Hematopoietic multipotent progenitor cell treated with erythropoietin and hydrocortisone succinate and interleukin-3 and kit ligand, for 6 days (in vitro differentiated cells): ENCODE results near the gene ZNF8.
"Not testable (repeated sequence)": the region's sequence is repeated elsewhere in the genome, so short reads cannot be mapped to it uniquely, and the experiment has no call there.

Experiments
- DNase-seq: peaks from one replicate; pipeline ENCODE4 v3.0.0-alpha.2; 2015

Gene ZNF8

GRCh38 chr19:58300620-58301019 is 21.9 kb downstream of the ZNF8 start:
- no peak for DNase-seq

- DNase-seq = no peak
These were observed 25.5 kb downstream of the ZNF8 start for GRCh38 chr19:58304255-58304654.

GRCh38 chr19:58304748-58305064 is 26.0 kb downstream of the ZNF8 start:
- DNase-seq = no peak

- peak; percentile 99 for DNase-seq
These were observed 26.5 kb downstream of the ZNF8 start, which contains the start of gene ERVK3-1 for GRCh38 chr19:58305065-58305931. ERVK3-1 (plus strand) TSS chr19:58305377; CDS start chr19:58312169, 6,792 bp downstream.

GRCh38 chr19:58305932-58306323 is 27.2 kb downstream of the ZNF8 start:
- DNase-seq = no peak

- no peak for DNase-seq
These were observed 29.0 kb downstream of the ZNF8 start for GRCh38 chr19:58307736-58308135.

- not testable (repeated sequence) for DNase-seq
These were observed 31.9 kb downstream of the ZNF8 start for GRCh38 chr19:58310685-58311084.

GRCh38 chr19:58311345-58311865 is 32.6 kb downstream of the ZNF8 start:
- DNase-seq = no peak

GRCh38 chr19:58315580-58315979 is 36.8 kb downstream of the ZNF8 start:
- DNase-seq = no peak

- peak; percentile 87 for DNase-seq
These were observed 38.8 kb downstream of the ZNF8 start for GRCh38 chr19:58317476-58318072.

- no peak for DNase-seq
These were observed 39.5 kb downstream of the ZNF8 start for GRCh38 chr19:58318297-58318696.

- no peak for DNase-seq
These were observed 40.5 kb downstream of the ZNF8 start for GRCh38 chr19:58319241-58319640.

GRCh38 chr19:58325311-58326022 is 46.7 kb downstream of the ZNF8 start:
- DNase-seq = no peak

- no peak for DNase-seq
These were observed 47.8 kb downstream of the ZNF8 start for GRCh38 chr19:58326501-58326913.

GRCh38 chr19:58326914-58327726 is 48.4 kb downstream of the ZNF8 start, which contains the start of gene ZSCAN22:
ZSCAN22 (plus strand) TSS chr19:58326994; CDS start chr19:58334803, 7,809 bp downstream.
- peak; percentile 98 for DNase-seq

- DNase-seq = peak; percentile 72
These were observed 50.2 kb downstream of the ZNF8 start for GRCh38 chr19:58328999-58329398.

GRCh38 chr19:58330458-58330857 is 51.7 kb downstream of the ZNF8 start:
- peak; percentile 44 for DNase-seq

- no peak for DNase-seq
These were observed 53.9 kb downstream of the ZNF8 start for GRCh38 chr19:58332697-58333096.

GRCh38 chr19:58334691-58335249 is 56.0 kb downstream of the ZNF8 start:
- DNase-seq = no peak

GRCh38 chr19:58335630-58336029 is 56.9 kb downstream of the ZNF8 start:
- no peak for DNase-seq

- DNase-seq = no peak
These were observed 57.5 kb downstream of the ZNF8 start for GRCh38 chr19:58336216-58336615.

GRCh38 chr19:58336820-58337219 is 58.1 kb downstream of the ZNF8 start:
- DNase-seq = no peak
